Measurements from ENCODE around the gene TRAP1.

TRAP1 gene

DNA sequence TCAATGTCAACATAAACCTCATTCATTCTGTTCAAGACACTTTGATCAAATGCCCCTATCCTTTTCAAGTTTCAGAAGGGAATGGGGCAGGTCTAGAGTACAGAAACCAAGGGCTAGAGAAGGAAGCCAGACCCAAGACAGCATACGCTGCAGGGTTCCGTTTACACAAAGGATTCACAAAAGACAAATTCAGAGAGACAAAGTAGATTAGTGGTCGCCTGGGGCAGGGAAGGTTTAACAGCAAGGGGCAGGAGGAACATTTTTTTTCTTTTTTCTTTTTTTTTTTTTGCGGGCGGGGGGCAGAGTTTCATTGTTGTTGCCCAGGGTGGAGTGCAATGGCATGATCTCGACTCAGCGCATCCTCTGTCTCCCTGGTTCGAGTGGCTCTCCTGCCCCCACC, 19.9 kb upstream of the TRAP1 start:
- DNase-seq (ENCODE audit: insufficient read length, low spot score), result no peak
- FAIRE-seq, result no peak

DNA sequence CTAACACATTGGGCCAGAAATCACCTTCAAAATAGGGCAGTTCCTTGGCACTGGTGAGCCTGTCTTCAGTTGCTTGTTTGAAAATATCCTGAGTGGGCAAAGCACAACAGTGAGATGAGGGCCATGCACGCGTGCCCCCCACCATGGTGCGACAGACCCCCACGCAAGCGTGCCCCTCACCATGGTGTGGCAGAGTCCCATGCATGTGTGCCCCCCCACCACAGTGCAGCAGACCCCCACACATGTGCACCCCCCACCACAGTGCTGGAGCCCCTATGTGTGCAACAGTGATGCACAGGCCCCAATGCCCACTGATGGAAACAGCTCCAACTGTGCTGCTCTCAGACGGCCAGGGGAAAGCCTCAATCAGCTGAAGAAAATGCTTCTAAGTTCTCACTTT, 18.8 kb upstream of the TRAP1 start:
- FAIRE-seq (no peak), DNase-seq (ENCODE audit: insufficient read length, low spot score) (no peak)

DNA sequence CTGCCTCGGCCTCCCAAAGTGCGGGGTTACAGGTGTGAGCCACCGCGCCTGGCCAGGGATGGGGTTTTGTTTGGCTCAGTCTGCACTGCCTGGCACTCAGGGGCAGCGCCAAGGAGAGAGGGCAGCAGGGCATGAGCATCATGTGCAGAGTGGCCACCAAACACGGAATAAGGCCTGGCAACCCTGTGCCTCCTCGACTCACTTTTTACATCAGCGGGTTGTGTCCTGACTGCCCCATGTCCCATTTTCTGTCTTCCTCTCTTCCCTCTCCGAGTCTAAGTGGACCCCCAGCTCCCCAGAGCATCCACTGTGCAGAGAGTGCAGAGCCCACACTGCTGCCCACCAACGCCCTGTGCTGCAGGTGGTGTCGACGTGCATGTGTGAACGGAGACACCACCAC, 18.2 kb upstream of the TRAP1 start:
- FAIRE-seq (no peak), DNase-seq (ENCODE audit: insufficient read length, low spot score) (no peak)

DNA sequence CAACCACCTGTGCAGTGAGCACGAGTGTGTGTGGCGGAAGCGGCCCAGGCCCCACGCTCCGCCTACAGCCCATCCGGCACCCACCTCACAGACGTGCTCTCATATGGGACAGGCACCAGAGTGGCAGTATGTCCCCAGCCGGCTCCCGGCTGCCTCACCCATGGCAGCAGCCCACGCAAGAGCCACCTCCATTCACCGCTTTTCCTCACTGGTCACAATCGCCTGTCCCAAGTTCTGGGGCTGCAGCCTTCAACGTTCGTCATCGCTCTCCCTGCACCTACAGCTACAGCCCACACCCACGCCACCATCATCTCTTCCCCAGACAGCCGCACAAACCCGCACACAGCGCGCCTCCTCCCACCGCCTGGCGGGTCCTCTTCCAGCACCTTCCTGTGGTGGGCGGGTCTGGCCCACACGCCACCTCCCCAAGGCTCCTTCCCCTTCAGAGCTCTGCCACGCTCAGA, 17.5 kb upstream of the TRAP1 start:
- FAIRE-seq, result no peak
- DNase-seq (ENCODE audit: insufficient read length, low spot score), result no peak

DNA sequence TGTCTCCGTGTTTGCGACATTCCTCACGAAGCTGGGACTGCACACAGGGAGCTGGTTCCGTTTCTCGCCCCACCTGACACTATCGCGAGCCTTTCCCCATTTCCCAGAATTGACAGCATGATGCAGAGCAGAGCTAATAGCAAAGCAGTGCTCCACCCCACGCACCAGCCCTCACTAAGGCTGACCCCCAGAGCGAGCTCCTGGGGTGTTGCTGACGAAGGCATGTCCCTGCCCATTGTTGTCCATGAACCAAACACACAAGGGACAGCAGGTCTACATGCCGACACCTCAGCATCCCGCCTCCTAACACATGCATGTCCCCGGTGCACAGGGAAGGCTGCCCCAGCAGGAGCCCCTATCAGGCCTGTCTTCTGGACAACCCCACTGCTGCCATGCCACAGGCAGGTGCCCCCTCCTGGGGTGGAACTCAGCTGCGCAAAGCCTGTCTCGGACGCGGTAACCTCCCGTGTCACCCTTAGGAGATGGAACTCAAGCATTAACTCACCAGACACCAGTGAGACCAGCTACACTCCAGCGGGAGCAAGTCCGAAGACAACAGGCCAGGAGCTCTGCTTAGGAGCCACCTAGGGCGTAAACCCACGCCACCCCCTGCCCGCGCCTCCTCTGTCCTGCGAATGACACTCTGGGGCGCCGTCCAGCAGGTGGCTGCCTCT, 16.9 kb upstream of the TRAP1 start:
- no peak for FAIRE-seq

DNA sequence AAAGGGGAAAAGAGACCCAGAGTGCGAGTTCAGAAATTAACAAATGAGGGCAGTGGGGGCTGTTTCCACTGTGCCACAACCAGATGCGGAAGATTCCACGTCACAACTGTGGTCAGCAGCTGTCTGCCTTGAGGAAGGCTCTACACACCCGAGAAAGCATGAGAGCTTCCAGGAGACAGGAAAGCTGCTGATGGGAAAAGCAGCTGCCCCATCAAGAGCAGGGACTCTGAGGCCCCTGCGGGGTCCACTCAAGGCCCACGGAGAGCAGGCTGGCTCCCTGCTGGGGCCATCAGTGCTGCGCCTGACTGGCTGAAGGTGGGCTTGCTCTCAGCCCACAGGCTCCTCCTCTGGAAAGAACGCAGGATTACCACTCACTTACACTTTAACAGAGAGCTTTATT, 14.8 kb upstream of the TRAP1 start:
- DNase-seq (ENCODE audit: insufficient read length, low spot score) (no peak), FAIRE-seq (no peak)

More for the DNA sequence above, 16.9 kb upstream of the TRAP1 start:
- no peak for DNase-seq (ENCODE audit: insufficient read length, low spot score)

DNA sequence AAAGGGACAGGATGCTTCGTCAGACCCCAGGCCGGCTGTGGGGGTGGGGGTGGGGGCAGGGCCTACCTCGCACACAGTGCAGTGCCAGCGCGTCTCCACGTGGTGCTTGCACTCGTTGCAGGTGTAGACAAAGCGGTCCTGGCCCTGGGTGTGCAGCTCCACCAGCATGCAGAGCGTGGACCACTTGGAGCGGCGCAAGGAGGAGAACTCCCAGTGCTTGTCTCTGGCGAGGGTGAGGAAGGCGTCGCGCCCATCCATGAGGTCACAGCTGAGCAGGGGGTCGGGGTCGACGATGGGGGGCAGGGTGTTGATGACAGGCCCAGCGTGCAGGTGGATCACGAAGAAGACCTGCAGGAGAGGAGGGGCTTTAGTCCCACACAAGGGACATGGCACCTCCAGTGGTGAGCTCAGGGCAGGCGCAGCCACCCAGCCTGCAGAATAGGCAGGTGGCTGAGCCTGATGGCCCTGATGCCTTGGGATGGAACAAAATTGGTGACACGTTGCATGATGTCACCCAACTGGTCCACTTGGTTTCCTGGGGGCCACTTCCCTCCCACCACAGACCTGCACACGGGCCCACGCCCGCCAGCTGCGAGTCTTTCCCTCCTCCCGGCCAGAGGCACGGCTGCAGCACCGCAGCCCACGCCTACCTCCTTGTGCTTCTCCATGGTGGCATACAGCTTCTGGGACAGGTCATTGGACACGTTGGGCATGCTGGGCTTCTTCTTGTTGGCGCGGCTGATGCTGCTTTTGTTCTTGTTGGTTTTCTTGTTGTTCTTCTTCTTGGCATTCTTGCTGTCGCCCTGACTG, 14.0 kb upstream of the TRAP1 start:
- FAIRE-seq, result no peak
- no peak for DNase-seq (ENCODE audit: insufficient read length, low spot score)

DNA sequence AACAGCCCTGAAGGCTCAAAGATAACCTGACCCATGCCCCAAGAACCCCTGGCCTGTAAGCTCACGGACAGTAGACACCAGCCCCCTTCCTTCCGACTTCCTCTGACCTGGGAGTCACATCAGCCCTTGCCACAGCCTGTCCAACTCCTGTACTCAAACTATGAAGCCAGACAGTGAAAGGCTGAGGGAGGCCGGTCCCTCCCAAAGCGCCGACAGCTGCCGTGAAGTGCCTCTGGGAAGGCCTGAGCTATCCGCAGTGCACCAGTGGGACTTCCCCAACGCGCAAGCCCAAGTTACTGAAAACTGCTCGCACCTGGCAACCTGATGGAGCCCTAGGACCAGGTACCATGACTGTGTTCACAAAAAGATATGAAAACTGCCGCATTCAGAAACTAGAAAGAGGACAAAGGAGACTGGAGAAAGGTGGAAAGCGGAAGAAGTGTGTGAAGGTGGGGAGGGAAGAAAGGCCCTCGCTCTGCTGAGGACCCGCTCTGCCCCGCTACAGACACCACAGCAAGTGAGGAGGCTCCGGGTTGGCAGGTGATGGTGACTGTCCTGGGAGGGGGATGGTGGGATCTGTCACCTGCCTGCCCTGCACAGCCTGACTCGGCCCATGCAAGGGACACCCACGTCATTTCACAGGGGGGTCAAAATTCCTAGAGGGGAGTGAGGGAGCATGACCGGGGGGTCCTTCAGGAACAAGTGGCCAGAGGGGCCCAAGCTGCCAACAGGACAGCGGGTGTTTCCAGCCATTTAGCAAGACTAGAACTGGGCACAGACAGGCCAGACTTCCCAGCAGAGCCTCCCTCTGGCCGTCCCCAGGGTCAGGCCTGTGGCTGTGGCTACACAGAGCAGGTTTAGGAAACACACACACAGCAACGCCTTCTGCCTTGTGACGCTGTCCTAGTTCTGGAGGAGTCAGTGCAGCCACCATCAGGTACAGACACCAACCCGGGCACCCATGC, 13.1 kb upstream of the TRAP1 start:
- DNase-seq (ENCODE audit: insufficient read length, low spot score) (no peak), FAIRE-seq (no peak)

DNA sequence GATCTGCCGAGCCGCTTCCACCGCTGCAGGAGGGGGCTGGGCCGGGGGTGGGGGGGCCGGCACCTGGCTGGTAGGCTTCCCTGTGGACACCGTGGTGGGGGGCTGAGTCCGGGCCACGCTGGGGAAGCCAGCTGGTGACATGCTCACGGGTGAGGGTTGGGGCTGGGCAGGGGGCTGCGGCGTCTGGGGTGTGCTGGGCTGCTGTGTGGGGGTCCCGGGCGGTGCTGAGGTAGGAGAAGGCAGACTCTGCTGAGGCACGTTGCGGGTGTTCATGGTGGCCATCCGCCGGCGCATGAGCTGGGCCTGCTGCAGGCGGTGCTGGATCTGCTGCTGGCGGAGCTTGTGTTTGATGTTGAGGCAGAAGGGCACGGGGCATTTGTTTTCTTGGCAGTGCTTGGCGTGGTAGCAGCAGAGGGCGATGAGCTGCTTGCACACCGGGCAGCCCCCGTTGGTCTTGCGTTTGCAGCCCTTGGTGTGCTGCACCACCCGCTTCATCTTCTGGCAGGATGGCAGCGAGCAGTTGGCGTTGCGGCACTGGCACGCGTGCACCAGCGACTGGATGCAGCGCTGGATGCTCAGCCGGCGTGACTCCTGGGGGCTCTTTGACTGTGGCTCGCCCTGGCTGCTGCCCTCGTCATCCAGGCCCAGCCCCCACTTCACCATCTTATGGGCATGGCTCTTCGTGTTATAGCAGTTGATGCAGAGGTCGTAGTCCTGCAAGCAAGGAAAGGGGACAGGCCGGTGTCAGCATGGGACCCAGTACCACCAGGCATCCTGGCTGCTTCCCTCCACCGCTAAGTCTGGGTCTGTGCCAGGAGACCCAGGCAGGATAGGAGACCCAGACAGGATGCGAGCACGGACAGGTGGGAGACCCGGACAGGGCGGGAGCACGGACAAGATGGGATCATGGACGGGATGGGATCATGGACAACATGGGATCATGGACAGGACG, 12.1 kb upstream of the TRAP1 start:
- DNase-seq (ENCODE audit: insufficient read length, low spot score) (no peak), FAIRE-seq (no peak)

DNA sequence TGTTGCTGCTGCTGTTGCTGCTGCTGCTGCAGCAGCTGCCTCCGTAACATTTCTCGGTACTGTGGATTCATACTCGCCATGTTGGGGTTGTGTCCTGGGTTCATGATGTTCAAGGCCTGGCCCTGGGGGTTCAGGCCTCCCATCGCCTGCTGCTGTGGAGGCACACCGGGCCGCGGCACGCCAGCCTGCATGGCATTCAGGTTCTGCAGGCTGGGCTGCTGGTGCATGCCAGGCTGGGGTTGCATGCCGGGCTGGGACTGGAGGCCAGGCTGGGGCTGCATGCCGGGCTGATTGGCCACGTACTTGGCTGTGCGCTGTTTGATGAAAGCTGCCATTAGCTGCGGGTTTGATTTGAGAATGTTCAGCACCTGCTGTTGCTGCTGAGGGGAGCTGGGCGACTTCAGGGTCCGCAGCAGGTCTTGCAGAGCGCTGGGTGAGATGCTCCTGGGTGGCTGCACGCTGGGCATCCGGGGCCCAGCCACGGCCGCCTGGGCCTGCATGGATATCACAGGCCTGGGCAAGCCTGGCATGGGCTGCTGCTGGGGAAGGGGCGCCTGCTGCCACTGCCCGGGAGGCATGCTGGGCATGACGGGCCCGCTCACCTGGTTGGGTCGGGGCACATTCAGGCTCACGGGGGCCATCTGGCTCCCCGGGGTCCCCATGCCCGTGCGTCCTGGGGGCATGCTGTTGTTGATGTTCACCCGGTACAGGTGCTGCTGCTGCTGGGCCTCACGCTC, 11.3 kb upstream of the TRAP1 start:
- DNase-seq (ENCODE audit: insufficient read length, low spot score) (no peak), FAIRE-seq (no peak)

DNA sequence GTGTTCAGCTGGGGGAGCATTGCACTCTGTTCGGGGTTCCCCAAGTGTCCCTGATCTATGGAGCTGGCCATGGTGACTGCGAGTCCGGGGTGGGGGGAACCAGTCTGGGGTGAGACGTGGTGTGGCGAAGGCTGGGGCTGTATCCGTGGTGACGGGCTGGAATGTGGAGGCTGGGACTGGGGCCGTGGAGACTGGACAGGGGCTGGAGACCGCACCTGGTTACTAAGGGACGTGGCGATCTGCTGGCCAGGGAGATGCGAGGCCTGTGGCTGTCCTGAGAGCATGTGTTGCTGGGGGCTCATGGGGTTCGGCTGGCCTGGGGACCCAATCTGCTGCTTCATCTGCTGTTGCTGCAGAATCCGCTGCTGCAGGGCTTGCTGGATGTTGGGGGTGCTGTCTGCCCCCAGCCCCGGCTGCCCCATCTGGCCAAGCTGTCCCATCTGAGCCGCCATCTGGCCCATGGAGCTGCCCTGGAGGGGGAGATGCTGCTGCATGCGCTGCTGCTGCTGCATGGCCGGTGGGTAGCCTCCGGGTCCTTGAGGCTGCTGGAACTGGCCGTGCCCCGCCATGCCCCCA, 10.6 kb upstream of the TRAP1 start:
- DNase-seq (ENCODE audit: insufficient read length, low spot score), result no peak
- FAIRE-seq, result no peak

DNA sequence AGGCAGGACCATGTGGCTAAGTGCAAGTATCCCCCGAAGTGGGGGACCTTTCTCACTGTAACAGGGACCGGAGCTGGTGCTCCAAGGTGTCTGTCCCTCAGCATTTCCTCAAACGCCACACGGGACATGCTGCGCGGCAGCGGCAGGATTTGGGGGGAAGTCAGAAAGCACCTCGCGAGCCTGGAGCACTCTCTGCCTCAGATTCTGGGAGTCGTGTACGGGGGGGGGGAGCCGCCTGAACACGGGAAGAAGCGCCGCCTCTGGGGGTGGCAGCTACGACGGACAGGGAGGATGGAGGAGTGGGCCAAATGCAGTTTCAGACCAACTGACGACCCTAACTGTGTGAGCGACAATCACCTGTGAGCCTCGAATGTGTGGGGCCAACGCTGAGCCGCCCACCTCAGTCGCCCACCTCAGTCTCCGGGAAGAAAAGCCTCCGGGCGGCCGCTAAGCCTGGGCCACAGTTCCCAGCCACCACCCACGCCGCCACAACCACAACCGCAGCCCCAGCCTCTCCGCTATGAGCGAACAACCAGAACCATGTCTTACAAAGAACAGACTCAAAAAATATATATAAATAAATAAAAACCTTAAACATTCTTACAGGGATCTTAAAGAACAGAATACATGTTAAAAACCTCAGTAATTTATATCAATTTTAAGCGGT, 8.8 kb upstream of the TRAP1 start:
- FAIRE-seq (no peak), DNase-seq (ENCODE audit: insufficient read length, low spot score) (no peak)

DNA sequence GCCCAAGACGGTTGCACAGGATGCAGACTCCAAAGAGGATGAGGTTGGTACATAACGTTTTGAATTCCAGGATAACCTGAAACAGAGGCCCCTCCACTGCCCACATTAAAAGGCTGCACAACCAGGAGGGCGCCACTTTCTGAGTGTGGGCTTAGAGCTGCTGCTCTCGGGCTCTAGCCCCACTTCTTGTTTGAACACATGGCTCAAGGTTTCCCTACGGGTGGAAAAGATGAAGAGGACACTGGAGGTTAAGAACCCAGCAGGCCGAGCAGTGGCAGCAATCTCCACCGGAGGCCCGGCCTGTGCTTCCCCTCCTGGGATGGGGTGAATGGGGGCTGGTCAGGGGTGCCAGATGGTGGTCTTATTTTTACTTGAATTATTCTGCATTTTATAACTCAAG, 8.0 kb upstream of the TRAP1 start:
- FAIRE-seq (no peak), DNase-seq (ENCODE audit: insufficient read length, low spot score) (no peak)

DNA sequence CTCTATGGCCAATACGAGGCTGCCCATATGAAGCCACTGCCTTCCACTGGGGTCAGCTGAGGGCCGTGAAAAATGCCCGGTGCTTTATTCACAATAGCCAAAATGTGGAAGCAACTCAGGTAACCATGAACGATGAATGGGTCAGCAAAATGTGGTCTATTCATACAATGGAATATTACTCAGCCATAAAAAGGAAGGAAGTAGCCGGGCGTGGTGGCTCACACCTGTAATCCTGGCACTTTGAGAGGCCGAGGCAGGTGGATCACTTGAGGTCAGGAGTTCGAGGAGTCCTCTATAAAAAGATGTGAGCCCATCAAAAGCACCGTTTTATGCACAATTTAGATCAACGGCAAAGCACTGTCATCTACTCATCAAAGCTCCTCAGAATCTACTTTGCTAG, 5.2 kb upstream of the TRAP1 start:
- DNase-seq (ENCODE audit: insufficient read length, low spot score) (no peak), FAIRE-seq (no peak)

DNA sequence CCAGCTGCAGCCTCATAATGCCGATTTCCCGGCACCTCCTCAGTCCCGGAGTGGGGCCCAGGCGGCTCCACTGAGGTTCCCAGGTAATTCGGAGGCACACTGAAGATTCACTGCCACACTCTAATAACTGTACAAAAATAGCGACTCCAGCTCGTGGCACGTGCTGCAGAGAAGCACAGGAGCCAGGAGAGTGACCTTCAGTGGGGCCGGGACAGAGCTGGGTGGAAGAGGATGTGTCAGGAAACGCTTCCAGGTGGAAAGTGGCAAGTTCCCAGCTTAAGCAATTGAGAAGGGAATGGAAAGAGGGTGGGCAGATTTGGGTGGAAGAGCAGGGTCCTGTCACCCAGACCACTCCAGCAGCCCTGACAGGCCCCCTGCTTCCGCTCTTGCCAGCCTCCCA, 3.1 kb upstream of the TRAP1 start:
- no peak for FAIRE-seq
- no peak for DNase-seq (ENCODE audit: insufficient read length, low spot score)

DNA sequence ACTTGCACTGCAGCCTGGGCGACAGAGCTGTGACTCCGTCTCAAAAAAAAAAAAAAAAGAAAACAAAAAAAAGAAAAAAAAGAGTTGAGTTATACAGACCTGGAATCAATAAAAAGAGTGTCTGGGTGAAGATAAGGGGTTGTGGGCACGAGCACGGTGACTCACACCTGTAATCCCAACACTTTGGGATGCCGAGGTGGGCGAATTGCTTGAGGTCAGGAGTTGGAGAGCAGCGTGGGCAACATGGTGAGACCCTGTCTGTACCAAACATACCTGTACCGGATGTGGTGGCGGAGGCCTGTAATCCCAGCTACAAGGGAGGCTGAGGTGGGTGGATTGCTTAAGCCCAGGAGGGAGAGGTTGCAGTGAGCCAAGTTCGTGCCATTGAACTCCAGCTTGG, 1.3 kb upstream of the TRAP1 start:
- no peak for FAIRE-seq
- no peak for DNase-seq (ENCODE audit: insufficient read length, low spot score)

DNA sequence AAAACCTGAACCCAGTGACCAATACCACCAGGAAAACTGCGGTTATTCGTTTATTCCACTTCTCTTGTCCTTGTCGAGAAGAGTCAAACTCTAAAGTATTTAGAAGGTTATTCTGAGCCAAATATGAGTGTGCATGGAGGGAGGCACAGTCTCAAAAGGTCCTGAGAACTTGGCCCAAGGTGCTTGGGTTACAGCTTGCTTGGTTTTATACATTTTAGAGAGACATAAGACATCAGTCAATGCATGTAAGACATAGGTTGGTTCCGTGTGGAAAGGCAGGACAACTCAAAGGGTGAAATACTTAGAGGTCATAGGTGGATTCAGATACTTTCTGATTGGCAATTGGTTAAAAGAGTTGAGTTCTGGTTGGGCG, 681 bp upstream of the TRAP1 start:
- DNase-seq (ENCODE audit: insufficient read length, low spot score) (no peak), FAIRE-seq (no peak)

DNA sequence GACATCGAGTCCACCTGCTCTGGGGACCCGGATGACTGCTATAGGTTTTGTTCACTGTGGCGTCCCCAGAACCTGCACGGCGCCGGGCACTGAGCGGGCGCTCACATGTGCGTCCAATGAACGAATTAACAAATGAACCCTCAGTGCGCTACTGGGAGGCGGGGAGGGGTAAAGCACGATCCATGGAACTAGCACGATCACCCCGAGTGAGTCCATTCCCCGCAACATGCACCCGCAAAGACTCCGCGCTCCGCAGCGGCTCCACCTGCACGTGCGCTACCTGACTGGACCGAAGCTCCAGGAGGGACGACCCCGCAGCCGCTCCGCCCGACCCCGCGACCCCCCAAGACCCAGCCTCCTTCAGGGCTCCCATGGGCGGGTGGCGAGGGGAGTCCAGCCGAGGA, 491 bp downstream of the TRAP1 start:
- peak; percentile 30 for DNase-seq (ENCODE audit: insufficient read length, low spot score)
- no peak for FAIRE-seq

DNA sequence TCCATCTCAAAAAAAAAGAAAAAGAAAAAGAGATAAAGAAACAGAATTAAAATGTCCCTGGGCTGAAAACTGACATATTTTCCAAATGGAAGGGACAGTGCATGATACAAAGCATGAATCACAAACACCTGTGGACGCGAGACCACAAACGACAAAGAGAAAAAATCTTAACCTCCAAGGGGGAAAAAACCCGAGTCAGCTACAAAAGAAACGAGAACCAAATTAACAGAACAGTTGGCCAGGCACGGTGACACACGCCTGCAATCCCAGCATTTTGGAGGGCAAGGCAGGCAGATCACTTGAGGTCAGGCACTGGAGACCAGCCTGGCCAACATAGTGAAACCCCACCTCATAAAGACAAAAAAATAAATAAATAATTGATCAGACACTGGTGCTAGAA, 1.9 kb downstream of the TRAP1 start:
- DNase-seq (ENCODE audit: insufficient read length, low spot score), result no peak
- FAIRE-seq, result no peak

Data from HTR-8/SVneo (cell line).